ENCODE data around the gene PRIM2.
"Not testable (repeated sequence)": the region's sequence is repeated elsewhere in the genome, so short reads cannot be mapped to it uniquely, and the experiment has no call there.

DNA sequence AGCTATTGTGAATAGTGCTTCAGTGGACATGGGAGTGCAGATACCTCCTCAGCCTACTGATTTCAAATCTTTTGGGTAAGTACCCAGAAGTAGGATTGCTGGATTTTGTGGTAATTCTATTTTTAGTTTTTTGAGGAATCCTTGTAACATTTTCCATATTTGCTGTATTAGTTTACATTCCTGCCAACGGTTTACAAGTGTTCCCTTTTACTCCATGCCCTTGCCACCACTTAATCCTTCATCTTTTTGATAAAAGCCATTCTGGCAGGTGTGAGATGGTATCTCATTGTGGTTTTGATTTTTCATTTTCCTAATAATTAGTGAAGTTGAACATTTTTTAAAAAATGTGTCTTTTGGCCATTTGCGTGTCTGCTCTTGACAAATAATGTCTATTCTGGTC lies 125.8 kb downstream of the PRIM2 start:
- TF ChIP-seq, protein P1, sequence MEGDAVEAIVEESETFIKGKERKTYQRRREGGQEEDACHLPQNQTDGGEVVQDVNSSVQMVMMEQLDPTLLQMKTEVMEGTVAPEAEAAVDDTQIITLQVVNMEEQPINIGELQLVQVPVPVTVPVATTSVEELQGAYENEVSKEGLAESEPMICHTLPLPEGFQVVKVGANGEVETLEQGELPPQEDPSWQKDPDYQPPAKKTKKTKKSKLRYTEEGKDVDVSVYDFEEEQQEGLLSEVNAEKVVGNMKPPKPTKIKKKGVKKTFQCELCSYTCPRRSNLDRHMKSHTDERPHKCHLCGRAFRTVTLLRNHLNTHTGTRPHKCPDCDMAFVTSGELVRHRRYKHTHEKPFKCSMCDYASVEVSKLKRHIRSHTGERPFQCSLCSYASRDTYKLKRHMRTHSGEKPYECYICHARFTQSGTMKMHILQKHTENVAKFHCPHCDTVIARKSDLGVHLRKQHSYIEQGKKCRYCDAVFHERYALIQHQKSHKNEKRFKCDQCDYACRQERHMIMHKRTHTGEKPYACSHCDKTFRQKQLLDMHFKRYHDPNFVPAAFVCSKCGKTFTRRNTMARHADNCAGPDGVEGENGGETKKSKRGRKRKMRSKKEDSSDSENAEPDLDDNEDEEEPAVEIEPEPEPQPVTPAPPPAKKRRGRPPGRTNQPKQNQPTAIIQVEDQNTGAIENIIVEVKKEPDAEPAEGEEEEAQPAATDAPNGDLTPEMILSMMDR (IDR thresholded peaks at IDR 0.05): not testable (repeated sequence)
- TF ChIP-seq POLR2A, POLR2AphosphoS5 (IDR thresholded peaks at IDR 0.05): not testable (repeated sequence)
